ENCODE results near the gene CDK10.

CDK10 gene

DNA sequence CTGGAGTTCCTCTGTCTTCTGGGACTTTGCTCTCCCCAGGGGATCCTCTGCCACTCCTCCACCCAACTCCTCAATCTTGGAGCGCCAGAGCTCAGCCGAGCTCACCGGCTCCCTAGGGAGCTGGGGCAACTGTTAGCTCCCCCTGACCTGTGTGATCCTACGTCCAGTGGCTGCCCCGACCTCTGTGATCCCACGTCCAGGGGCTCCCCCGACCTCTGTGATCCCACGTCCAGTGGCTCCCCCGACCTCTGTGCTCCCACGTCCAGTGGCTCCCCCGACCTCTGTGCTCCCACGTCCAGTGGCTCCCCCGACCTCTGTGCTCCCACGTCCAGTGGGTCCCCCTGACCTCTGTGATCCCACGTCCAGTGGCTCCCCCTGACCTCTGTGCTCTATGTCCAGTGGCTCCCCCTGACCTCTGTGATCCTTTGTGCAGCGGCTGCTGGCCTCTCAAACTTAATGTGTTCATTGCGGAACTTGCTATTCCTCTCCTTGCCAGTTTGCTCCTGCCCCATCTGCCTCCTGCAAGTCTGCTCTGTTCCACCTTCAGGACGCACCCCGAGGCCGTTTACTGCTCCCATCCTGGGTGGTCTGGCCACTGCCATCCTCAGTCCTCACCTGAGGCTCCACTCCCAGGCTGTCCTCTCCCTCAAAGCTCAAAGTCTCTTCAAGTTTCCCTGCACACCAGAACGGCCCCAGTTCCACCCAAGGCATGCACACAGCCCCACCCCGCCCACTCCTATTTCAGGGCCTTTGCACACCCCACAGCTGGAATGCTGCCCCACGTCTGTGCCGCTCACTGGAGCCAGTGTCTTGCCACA is 31.4 kb downstream of the CDK10 start:
- DNase-seq (ENCODE audit: low read depth, low spot score): no peak
- Histone ChIP-seq H3K36me3 (ENCODE audit: insufficient read depth, insufficient read length, low read length) (peaks cover 44% of the 10 kb centered on the region), H3K4me3 (ENCODE audit: insufficient read length, low read depth) (no peak overlapping the region), H3K9me3 (ENCODE audit: insufficient read depth, low read length) (no peaks in the 10 kb centered on the region), H3K9ac (ENCODE audit: insufficient read length, low read depth) (peak overlapping the region; percentile 42), H3K4me1 (ENCODE audit: insufficient read depth, insufficient read length) (peaks cover 18% of the 10 kb centered on the region), H3K27me3 (ENCODE audit: insufficient read depth, insufficient read length) (peaks cover 30% of the 10 kb centered on the region)
- TF ChIP-seq ZNF274 (IDR thresholded peaks at IDR 0.05; ENCODE audit: low read depth, low read length): no peak
- TF ChIP-seq SUZ12 (IDR thresholded peaks at IDR 0.05; ENCODE audit: extremely low read depth, insufficient read depth, insufficient read length): no peak
- TF ChIP-seq YY1 (IDR thresholded peaks at IDR 0.05; ENCODE audit: insufficient read depth, insufficient read length): no peak

DNA sequence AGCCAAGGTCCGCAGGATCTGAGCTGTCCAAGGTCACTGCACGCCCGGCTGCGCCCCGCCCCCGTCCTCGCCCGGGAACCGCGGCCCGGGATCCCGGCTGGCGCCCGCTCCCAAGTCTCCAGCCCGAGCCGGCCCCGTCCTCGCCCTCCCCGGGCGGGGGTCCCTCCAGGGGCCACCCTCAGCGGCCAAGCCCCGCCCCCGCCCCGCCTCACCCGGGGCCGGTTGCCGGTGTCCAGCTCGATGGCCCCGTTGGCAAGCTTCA is 34.0 kb downstream of the CDK10 start:
- Histone ChIP-seq H3K4me3 (ENCODE audit: insufficient read length, low read depth) (peak overlapping the region; percentile 76), H3K36me3 (ENCODE audit: insufficient read depth, insufficient read length, low read length) (peaks cover 53% of the 10 kb centered on the region), H3K9ac (ENCODE audit: insufficient read length, low read depth) (peak overlapping the region; percentile 88), H3K9me3 (ENCODE audit: insufficient read depth, low read length) (no peaks in the 10 kb centered on the region), H3K4me1 (ENCODE audit: insufficient read depth, insufficient read length) (peaks cover 30% of the 10 kb centered on the region), H3K27me3 (ENCODE audit: insufficient read depth, insufficient read length) (peaks cover 47% of the 10 kb centered on the region)
- DNase-seq (ENCODE audit: low read depth, low spot score): no peak
- TF ChIP-seq ZNF274 (IDR thresholded peaks at IDR 0.05; ENCODE audit: low read depth, low read length): no peak
- no peak for TF ChIP-seq SUZ12 (IDR thresholded peaks at IDR 0.05; ENCODE audit: extremely low read depth, insufficient read depth, insufficient read length)
- no peak for TF ChIP-seq YY1 (IDR thresholded peaks at IDR 0.05; ENCODE audit: insufficient read depth, insufficient read length)

DNA sequence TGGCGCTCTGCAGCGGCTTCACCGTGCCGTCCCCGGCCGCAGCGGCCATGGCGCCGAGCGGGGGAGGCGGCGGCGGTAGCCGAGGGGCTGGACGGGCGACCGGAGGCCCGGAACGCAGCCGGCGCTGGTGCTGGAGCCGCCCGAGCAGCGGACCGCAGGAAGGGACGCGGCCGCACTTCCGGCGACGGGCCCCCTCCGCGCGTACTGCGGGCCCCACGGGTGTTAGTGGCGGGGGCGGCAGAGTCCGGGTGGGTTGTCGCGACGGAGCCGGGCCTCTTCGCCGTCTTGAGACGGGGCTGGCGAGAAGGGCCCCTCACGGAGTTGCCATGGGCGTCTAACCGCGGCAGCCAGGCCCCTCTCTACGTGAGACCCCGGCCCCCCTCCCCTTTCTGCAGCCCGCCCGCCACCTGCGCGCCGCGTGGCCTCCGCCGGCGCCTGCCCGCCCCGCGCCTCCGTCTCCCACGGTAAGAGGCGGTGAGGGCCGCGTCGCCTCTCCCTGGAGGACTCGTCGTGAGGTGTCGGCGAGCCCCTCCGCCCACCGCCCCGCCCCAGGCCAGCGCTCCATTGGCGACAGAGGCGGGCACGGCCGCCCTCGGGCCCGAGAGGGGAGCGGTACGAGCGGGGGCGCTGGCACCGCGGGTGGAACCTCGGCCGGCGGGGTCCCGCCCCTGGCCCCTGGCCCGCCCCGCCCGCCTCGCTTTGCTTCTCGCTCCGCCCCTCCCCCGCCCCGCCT is 34.5 kb downstream of the CDK10 start, which contains the start of the genes VPS9D1 and ZNF276:
Gene VPS9D1, minus strand, starts transcription at position 86 of the 733 bp plus-strand sequence. Its CDS starts 37 bp downstream, at position 49.
Gene ZNF276, plus strand, starts transcription at position 725 of the 733 bp plus-strand sequence. CDS start 104 bp downstream, outside the sequence.
- peaks cover 30% of the 10 kb centered on the region for H3K4me1 ChIP-seq (ENCODE audit: insufficient read depth, insufficient read length)
- TF ChIP-seq SUZ12 (IDR thresholded peaks at IDR 0.05; ENCODE audit: extremely low read depth, insufficient read depth, insufficient read length): no peak
- TF ChIP-seq YY1 (IDR thresholded peaks at IDR 0.05; ENCODE audit: insufficient read depth, insufficient read length): no peak
- TF ChIP-seq ZNF274 (IDR thresholded peaks at IDR 0.05; ENCODE audit: low read depth, low read length): no peak
- peaks cover 47% of the 10 kb centered on the region for H3K27me3 ChIP-seq (ENCODE audit: insufficient read depth, insufficient read length)
- peaks cover 49% of the 10 kb centered on the region for H3K36me3 ChIP-seq (ENCODE audit: insufficient read depth, insufficient read length, low read length)
- H3K4me3 ChIP-seq (ENCODE audit: insufficient read length, low read depth): peak within 1 kb of the TSS; percentile 76
- H3K9me3 ChIP-seq (ENCODE audit: insufficient read depth, low read length): no peaks in the 10 kb centered on the region
- peak; percentile 56 for DNase-seq (ENCODE audit: low read depth, low spot score)
- H3K9ac ChIP-seq (ENCODE audit: insufficient read length, low read depth): peak within 1 kb of the TSS; percentile 90

DNA sequence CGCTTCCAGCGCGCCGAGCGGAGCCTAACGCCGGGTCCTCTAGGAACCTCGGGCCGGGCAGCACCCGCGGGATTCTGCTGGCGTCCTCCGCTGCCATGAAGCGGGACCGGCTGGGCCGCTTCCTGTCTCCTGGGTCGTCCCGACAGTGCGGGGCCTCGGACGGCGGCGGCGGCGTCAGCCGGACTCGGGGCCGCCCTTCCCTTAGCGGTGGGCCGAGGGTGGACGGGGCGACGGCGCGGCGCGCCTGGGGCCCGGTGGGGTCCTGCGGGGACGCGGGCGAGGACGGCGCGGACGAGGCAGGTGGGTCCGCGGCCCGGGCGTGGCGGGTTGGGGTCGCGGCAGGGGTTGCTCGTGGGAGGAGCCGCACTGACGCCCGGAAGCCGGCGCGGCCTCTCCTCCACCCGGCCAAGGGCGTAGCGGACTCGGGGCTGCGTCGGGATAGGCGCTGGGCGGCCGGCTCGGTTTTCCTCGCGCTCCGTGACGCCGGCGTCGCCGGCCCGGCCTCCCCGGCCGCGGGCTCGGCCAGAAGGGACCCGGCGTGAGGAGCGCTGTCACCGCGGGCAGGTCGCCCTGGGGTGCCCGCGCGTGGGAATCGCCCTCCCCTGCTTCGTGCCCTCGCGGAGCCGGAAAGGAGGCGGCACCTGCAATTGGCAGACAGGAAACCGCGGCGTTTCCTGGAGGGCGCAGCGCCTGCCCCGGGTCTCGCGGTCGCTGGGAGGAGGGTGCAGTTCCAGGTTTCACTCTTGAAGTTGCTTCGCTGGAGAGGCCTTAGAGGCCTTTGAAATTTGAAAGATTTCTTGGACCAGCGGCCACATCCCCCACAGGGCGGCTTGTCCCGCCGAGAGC is 35.3 kb downstream of the CDK10 start:
- peak overlapping the region; percentile 90 for H3K9ac ChIP-seq (ENCODE audit: insufficient read length, low read depth)
- peak overlapping the region; percentile 76 for H3K4me3 ChIP-seq (ENCODE audit: insufficient read length, low read depth)
- no peaks in the 10 kb centered on the region for H3K9me3 ChIP-seq (ENCODE audit: insufficient read depth, low read length)
- H3K4me1 ChIP-seq (ENCODE audit: insufficient read depth, insufficient read length): peaks cover 30% of the 10 kb centered on the region
- DNase-seq (ENCODE audit: low read depth, low spot score): no peak
- no peak for TF ChIP-seq YY1 (IDR thresholded peaks at IDR 0.05; ENCODE audit: insufficient read depth, insufficient read length)
- no peak for TF ChIP-seq ZNF274 (IDR thresholded peaks at IDR 0.05; ENCODE audit: low read depth, low read length)
- TF ChIP-seq SUZ12 (IDR thresholded peaks at IDR 0.05; ENCODE audit: extremely low read depth, insufficient read depth, insufficient read length): no peak
- H3K36me3 ChIP-seq (ENCODE audit: insufficient read depth, insufficient read length, low read length): peaks cover 43% of the 10 kb centered on the region
- H3K27me3 ChIP-seq (ENCODE audit: insufficient read depth, insufficient read length): peaks cover 47% of the 10 kb centered on the region

DNA sequence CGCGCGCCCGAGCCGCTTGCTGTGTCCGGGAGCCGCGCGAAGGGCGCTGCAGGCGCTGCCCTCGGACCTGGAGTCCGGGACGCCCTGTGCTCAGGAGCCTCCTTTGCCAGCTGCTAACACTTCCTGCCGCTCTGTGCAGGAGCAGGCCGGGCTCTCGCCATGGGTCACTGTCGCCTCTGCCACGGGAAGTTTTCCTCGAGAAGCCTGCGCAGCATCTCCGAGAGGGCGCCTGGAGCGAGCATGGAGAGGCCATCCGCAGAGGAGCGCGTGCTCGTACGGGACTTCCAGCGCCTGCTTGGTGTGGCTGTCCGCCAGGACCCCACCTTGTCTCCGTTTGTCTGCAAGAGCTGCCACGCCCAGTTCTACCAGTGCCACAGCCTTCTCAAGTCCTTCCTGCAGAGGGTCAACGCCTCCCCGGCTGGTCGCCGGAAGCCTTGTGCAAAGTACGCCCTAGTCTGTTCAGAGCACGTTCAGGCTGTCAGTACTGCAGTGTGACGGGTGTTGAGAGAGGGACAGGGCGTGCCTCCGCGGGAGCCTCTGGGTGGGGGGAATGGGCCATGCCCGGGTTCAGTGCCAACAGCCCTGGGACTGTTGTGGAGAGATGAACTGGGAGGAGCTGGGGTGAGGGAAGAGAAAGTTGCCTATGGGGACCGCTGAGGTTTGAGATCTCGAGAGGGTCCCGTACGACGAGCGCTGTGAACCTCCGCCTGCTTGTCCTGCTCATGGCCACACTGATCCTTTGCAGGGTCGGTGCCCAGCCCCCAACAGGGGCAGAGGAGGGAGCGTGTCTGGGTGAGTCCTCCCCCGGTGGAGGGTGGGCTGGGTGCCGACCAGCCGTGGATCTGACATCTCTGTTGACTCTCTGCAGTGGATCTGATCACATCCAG is 36.1 kb downstream of the CDK10 start:
- Histone ChIP-seq H3K4me1 (ENCODE audit: insufficient read depth, insufficient read length) (peaks cover 25% of the 10 kb centered on the region), H3K4me3 (ENCODE audit: insufficient read length, low read depth) (peak overlapping the region; percentile 76), H3K9ac (ENCODE audit: insufficient read length, low read depth) (peak overlapping the region; percentile 90), H3K27me3 (ENCODE audit: insufficient read depth, insufficient read length) (peaks cover 46% of the 10 kb centered on the region), H3K9me3 (ENCODE audit: insufficient read depth, low read length) (no peaks in the 10 kb centered on the region), H3K36me3 (ENCODE audit: insufficient read depth, insufficient read length, low read length) (peaks cover 44% of the 10 kb centered on the region)
- DNase-seq (ENCODE audit: low read depth, low spot score): no peak
- TF ChIP-seq YY1 (IDR thresholded peaks at IDR 0.05; ENCODE audit: insufficient read depth, insufficient read length) (no peak), SUZ12 (IDR thresholded peaks at IDR 0.05; ENCODE audit: extremely low read depth, insufficient read depth, insufficient read length) (no peak), ZNF274 (IDR thresholded peaks at IDR 0.05; ENCODE audit: low read depth, low read length) (no peak)
